Smooth muscle cell (in vitro differentiated cells): ENCODE data around the gene DAPP1. TPM values are rescaled to one million over a fixed set of nuclear protein-coding genes. Genes with fewer than 3 reads are reported as not detected.

Source experiments
- DNase-seq: peaks from one replicate; lab custom pipeline; 2025; ENCODE audit not compliant: unreplicated experiment; lab: John Stamatoyannopoulos, UW
- H2AFZ ChIP-seq: fragments of 200-600 bp; sonication (generic); 2 replicates; pipeline ENCODE4 v1.6.0; 2016; ENCODE audit warnings: antibody characterized with exemption, low read depth, mild to moderate bottlenecking
- H3F3A ChIP-seq: fragments of 200-600 bp; sonication (generic); 2 replicates; pipeline ENCODE4 v1.6.0; 2017; ENCODE audit warnings: antibody characterized with exemption, low read depth
- H3K27ac ChIP-seq: fragments of 200-600 bp; sonication (generic); 2 replicates; pipeline ENCODE4 v1.5.1; 2016; ENCODE audit warnings: low read depth, mild to moderate bottlenecking
- H3K27me3 ChIP-seq: fragments of 200-600 bp; sonication (generic); 2 replicates; pipeline ENCODE4 v1.6.1; 2016; ENCODE audit warnings: low read depth, mild to moderate bottlenecking
- H3K36me3 ChIP-seq: fragments of 200-600 bp; sonication (generic); 2 replicates; pipeline ENCODE4 v1.5.1; 2016; ENCODE audit warnings: low read depth
- H3K4me1 ChIP-seq: fragments of 200-600 bp; sonication (generic); 2 replicates; pipeline ENCODE4 v1.5.1; 2016; ENCODE audit warnings: low read depth
- H3K4me2 ChIP-seq: fragments of 200-600 bp; sonication (generic); 2 replicates; pipeline ENCODE4 v1.6.0; 2016; ENCODE audit warnings: mild to moderate bottlenecking
- H3K4me3 ChIP-seq: fragments of 200-600 bp; sonication (generic); 2 replicates; pipeline ENCODE4 v1.5.1; 2016; ENCODE audit warnings: mild to moderate bottlenecking
- H3K79me2 ChIP-seq: fragments of 200-600 bp; sonication (generic); 2 replicates; pipeline ENCODE4 v1.6.0; 2016; ENCODE audit warnings: low read depth, mild to moderate bottlenecking
- H3K9ac ChIP-seq: fragments of 200-600 bp; sonication (generic); 2 replicates; pipeline ENCODE4 v1.6.0; 2016; ENCODE audit warnings: low read depth
- H3K9me3 ChIP-seq: fragments of 200-600 bp; sonication (generic); replicated peaks from 2 replicates; pipeline ENCODE4 v1.5.1; 2016; ENCODE audit warnings: low read depth
- H4K20me1 ChIP-seq: fragments of 200-600 bp; sonication (generic); 2 replicates; pipeline ENCODE4 v1.6.0; 2016; ENCODE audit warnings: low read depth
- WGBS: methylation state at CpG from one replicate; pipeline ENCODE4 v1.1.7; 2016; ENCODE audit warnings: low lambda C conversion rate; 5-methylcytosine and 5-hydroxymethylcytosine counted together
- polyA plus RNA-seq: library from polyadenylated mRNA; unstranded; fragments of >200 nt; fragmentation: Nextera tagmentation; extraction: Ambion mirVana; gene quantifications from 2 replicates; pipeline ENCODE4 v1.2.1, GENCODE V29; 2016
- total RNA-seq: library from RNA; depleted of rRNA; stranded (reverse); fragments of >200 nt; gene quantifications from 2 replicates; pipeline ENCODE4 v1.2.3, GENCODE V29; 2014
- TF ChIP-seq, protein P1 (sequence below): fragments of 200-600 bp; sonication (generic); IDR thresholded peaks from 2 replicates; pipeline ENCODE4 v1.5.1; 2017; ENCODE audit warnings: borderline replicate concordance, mild to moderate bottlenecking, antibody characterized with exemption; ENCODE audit not compliant: insufficient read depth, poor library complexity, severe bottlenecking

Gene DAPP1
- total and polyA plus RNA-seq, 2 experiments from 2014 or later, result 1.0 to 7.9 TPM

DNA sequence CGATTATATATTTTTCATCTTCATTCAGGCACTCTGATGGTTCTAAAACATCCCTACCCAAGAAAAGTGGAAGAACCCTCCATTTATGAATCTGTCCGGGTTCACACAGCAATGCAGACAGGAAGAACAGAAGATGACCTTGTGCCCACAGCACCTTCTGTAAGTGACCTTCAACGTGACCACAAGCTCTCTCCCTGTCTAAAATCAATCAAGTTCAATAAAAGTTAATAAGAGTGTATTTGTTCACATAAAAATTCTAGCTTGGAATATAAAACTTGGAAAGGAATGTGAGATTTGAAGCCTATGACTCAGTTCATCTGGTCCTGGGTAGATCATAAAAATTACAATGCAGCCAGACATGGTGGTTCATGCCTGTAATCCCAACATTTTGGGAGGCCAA lies 36.6 kb downstream of the DAPP1 start:
- Histone ChIP-seq H3K4me1 (no peaks in the 10 kb centered on the region), H2AFZ (no peak overlapping the region), H3K9me3 (no peaks in the 10 kb centered on the region), H3K4me2 (no peak overlapping the region), H3F3A (no peaks in the 10 kb centered on the region), H3K27ac (no peak overlapping the region), H3K4me3 (no peak overlapping the region), H4K20me1 (no peaks in the 10 kb centered on the region), H3K9ac (no peak overlapping the region), H3K36me3 (no peaks in the 10 kb centered on the region), H3K27me3 (no peaks in the 10 kb centered on the region), H3K79me2 (no peaks in the 10 kb centered on the region)
- DNase-seq, result no peak
- TF ChIP-seq, protein P1, sequence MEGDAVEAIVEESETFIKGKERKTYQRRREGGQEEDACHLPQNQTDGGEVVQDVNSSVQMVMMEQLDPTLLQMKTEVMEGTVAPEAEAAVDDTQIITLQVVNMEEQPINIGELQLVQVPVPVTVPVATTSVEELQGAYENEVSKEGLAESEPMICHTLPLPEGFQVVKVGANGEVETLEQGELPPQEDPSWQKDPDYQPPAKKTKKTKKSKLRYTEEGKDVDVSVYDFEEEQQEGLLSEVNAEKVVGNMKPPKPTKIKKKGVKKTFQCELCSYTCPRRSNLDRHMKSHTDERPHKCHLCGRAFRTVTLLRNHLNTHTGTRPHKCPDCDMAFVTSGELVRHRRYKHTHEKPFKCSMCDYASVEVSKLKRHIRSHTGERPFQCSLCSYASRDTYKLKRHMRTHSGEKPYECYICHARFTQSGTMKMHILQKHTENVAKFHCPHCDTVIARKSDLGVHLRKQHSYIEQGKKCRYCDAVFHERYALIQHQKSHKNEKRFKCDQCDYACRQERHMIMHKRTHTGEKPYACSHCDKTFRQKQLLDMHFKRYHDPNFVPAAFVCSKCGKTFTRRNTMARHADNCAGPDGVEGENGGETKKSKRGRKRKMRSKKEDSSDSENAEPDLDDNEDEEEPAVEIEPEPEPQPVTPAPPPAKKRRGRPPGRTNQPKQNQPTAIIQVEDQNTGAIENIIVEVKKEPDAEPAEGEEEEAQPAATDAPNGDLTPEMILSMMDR, result no peak
- whole genome bisulfite sequencing, result 94% methylated on average over 3 of the region's 3 CpGs

DNA sequence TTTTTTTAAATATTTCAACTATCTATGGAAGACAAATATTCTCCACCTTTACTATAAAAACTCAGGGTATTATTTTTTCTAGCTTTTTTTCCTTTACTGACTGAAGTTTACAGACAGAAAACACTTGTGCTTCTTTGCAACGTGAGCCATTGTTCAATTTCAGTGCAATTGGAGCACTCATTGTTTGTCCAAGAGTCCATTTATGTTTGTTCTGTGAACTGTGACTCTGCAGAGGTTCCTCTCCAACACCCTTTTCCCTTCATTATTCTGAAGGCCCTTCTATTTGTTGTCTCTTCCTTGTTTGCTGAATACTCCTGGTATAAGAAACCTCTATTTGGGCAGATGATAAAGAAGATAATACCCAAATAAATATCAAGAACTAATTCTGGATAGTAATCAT lies 37.4 kb downstream of the DAPP1 start:
- Histone ChIP-seq H4K20me1 (no peaks in the 10 kb centered on the region), H3K9me3 (no peaks in the 10 kb centered on the region), H3K27ac (no peak overlapping the region), H3K4me3 (no peak overlapping the region), H3K4me2 (no peak overlapping the region), H2AFZ (no peak overlapping the region), H3F3A (no peaks in the 10 kb centered on the region), H3K36me3 (no peaks in the 10 kb centered on the region), H3K4me1 (no peaks in the 10 kb centered on the region), H3K27me3 (no peaks in the 10 kb centered on the region), H3K79me2 (no peaks in the 10 kb centered on the region), H3K9ac (no peak overlapping the region)
- DNase-seq, result no peak
- TF ChIP-seq, protein P1, result no peak
- 93% methylated on average over 1 of the region's 1 CpG for WGBS

DNA sequence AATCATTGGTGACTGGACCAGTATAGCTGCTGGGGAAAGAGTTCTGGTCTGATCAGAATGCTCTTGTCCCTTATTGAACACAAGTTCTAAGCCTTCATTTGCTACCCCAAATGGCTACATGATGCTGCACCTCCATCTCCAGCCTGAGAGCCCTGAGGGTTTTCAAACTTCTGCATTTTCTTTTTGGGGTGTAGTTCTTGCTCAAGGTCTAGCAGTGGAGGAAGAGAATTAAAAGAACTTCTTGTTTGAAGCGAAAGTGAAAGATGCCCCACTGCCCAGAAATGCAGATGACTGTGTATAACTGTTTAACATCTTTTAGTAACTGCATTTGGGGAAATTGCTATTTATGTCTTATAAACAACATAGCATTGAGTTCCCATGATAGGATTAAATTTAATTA lies 39.1 kb downstream of the DAPP1 start:
- Histone ChIP-seq H3K4me1 (no peaks in the 10 kb centered on the region), H3K9me3 (no peaks in the 10 kb centered on the region), H3K9ac (no peak overlapping the region), H3K79me2 (no peaks in the 10 kb centered on the region), H3K4me3 (no peak overlapping the region), H4K20me1 (no peaks in the 10 kb centered on the region), H3K27ac (no peak overlapping the region), H2AFZ (no peak overlapping the region), H3K4me2 (no peak overlapping the region), H3K27me3 (no peaks in the 10 kb centered on the region), H3K36me3 (no peaks in the 10 kb centered on the region), H3F3A (no peaks in the 10 kb centered on the region)
- 96% methylated on average over 1 of the region's 1 CpG for WGBS
- TF ChIP-seq, protein P1, result no peak
- DNase-seq, result no peak

DNA sequence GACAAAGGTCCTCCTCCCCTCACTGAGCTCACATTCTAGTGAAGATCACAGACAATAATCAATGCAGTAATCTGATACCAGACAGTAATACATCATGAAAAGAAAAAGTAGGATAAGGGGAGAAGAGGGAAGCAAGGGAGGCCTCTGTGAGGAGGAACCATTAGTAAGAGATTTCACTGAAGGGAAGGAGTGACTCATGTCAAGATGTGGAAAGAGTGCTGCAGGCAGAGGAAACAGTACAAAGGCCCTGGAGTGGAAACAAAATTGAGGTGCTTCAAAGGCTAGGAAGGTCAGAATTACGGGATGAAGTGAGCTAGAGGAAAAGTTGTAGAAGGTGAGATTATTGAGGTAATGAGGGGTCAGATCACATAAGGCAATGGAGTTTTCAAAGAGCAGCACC lies 39.5 kb downstream of the DAPP1 start:
- WGBS, result 54% methylated on average over 1 of the region's 1 CpG

More for the DNA sequence above, 39.5 kb downstream of the DAPP1 start:
- Histone ChIP-seq H2AFZ (peak overlapping the region; percentile 25), H3K27ac (no peak overlapping the region), H3K4me3 (no peak overlapping the region), H3K4me1 (no peaks in the 10 kb centered on the region), H3K4me2 (no peak overlapping the region), H3K9ac (no peak overlapping the region), H3K27me3 (no peaks in the 10 kb centered on the region), H3K79me2 (no peaks in the 10 kb centered on the region), H3K9me3 (no peaks in the 10 kb centered on the region), H3F3A (no peaks in the 10 kb centered on the region), H3K36me3 (no peaks in the 10 kb centered on the region), H4K20me1 (no peaks in the 10 kb centered on the region)
- no peak for DNase-seq
- TF ChIP-seq, protein P1, result no peak
